ENCODE results near the gene FAM98A.

The FAM98A gene

DNA sequence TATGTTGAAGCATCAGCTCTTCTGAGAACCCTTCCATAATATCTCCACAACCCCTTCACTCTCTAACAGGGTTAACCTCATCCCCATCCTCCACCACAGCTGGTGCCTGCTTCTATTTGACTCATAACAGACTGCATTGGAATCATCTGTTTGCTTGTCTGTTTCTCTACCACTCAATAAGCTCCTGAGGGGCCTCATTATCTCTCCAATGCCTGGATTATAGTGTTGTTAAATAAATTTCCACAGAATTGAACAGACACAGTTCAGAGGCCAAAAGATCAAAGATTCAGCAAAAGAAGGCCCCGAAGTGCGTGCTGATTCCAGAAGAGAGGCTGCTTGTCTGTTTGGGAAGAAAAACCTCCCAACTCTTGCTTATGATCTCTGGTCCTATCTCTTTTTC is 33.7 kb upstream of the FAM98A start:
- H3K4me3 ChIP-seq (ENCODE audit: low read depth, low read length) = no peak overlapping the region
- TF ChIP-seq, protein P1, sequence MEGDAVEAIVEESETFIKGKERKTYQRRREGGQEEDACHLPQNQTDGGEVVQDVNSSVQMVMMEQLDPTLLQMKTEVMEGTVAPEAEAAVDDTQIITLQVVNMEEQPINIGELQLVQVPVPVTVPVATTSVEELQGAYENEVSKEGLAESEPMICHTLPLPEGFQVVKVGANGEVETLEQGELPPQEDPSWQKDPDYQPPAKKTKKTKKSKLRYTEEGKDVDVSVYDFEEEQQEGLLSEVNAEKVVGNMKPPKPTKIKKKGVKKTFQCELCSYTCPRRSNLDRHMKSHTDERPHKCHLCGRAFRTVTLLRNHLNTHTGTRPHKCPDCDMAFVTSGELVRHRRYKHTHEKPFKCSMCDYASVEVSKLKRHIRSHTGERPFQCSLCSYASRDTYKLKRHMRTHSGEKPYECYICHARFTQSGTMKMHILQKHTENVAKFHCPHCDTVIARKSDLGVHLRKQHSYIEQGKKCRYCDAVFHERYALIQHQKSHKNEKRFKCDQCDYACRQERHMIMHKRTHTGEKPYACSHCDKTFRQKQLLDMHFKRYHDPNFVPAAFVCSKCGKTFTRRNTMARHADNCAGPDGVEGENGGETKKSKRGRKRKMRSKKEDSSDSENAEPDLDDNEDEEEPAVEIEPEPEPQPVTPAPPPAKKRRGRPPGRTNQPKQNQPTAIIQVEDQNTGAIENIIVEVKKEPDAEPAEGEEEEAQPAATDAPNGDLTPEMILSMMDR (IDR thresholded peaks at IDR 0.05; ENCODE audit: insufficient read depth, low read length, missing control alignments) = no peak
- no peak for DNase-seq (ENCODE audit: low read depth, low spot score)
- ChIA-PET CTCF (interaction anchor here (0.6 kb wide), 1 partner anchor 24 kb away, joined by 3 read pairs; no protein-coding TSS in a partner anchor), POLR2A (no interaction called here)

DNA sequence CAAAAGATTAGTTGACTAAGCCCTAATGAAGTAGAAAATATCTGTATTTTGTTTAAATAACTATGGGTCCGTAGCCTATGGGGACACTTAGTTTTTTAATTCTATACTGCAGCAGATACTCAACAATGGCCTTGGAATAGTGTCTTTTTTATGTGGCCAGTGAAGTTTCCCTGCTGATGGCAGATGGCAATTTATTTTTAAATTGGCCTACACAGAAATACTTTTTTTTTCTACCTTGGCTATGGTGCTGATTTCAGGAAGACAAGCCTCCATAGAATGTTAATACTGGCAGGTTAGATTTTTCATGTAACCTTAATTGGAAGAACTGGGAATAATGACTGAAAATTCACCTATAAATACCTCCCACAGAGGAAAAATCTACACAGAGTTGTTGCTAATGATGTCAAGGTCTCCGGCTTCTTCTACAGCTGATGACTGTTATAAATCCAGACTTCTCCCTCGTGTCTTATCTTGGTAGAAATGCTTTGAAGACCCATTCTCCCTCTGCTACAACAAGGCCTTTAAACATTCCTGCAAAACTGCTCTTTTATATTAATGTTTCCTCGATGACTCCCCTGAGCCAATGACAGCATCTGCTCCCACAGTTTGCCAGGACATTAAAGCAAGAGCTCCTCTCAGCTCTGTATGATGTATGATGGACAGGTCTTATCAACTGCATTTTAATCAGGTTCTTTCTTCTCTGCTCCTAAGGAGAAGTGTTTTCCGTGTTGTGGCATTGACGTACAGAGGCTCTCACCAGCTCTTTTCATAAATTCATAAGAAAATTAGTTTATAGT is 29.1 kb upstream of the FAM98A start:
- TF ChIP-seq, protein P1 (IDR thresholded peaks at IDR 0.05; ENCODE audit: insufficient read depth, low read length, missing control alignments) = no peak
- no peak overlapping the region for H3K4me3 ChIP-seq (ENCODE audit: low read depth, low read length)
- DNase-seq (ENCODE audit: low read depth, low spot score) = no peak
- ChIA-PET CTCF (no interaction called here), POLR2A (no interaction called here)

DNA sequence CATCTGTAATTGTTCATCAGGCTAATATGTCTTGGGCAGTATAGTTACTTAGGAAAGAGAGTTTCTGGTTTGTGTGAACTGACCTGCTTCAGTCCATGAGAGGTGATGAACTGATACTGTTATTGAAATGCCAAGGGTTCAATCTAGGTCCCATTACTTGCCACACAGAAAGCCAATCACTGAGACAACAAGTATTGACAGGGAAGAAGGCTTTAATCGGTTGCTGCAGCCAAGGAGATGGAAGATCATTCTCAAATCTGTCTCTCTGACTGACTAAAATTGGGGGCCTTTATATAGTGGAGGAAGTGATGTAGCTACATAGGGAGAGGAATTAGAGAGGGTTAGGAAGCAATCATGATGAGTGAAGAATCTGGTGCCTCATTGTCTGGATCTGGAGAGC is 19.9 kb upstream of the FAM98A start:
- CTCF ChIA-PET = no interaction called here
- POLR2A ChIA-PET = no interaction called here
- no peak overlapping the region for H3K4me3 ChIP-seq (ENCODE audit: low read depth, low read length)
- no peak for DNase-seq (ENCODE audit: low read depth, low spot score)
- TF ChIP-seq, protein P1 (IDR thresholded peaks at IDR 0.05; ENCODE audit: insufficient read depth, low read length, missing control alignments) = no peak

DNA sequence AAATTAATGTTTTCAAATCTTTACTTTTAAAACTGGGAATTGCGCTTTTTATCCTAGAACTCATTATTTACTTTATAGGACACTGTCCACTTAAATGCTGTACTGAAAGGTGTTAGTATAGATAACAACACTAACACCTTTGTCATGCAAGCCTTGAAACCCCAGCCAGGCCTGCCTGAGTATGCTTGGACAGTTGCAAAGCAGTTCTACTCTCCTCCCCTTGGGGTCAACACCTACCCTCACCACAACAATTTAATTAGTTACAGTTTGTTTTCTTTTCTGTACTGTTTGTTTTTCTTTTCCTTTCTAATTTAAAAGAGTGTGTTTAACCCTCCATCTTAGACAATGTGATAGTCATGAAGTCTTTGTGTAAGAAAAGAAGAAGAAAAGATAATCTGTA is 18.9 kb upstream of the FAM98A start:
- TF ChIP-seq, protein P1 (IDR thresholded peaks at IDR 0.05; ENCODE audit: insufficient read depth, low read length, missing control alignments) = no peak
- no peak for DNase-seq (ENCODE audit: low read depth, low spot score)
- ChIA-PET POLR2A (no interaction called here), CTCF (no interaction called here)
- H3K4me3 ChIP-seq (ENCODE audit: low read depth, low read length) = no peak overlapping the region

DNA sequence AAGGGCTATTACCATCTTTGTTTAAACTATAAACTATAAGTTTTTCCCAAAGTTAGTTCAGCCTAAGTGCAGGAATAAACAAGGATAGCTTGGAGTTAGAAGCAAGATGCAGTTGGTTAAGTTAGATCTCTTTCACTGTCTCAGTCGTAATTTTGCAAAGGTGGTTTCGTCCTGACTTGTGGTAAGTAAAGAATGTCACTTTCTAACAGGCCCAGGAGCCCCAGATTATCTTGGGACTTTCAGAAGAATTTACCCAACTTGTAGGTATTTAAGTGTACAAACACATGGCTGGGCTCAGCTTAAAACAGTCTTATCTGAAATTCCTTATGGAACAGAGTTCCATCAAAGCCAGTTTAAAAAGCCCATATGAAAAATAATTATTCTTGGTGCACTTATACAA is 18.3 kb upstream of the FAM98A start:
- CTCF ChIA-PET = no interaction called here
- POLR2A ChIA-PET = no interaction called here
- TF ChIP-seq, protein P1 (IDR thresholded peaks at IDR 0.05; ENCODE audit: insufficient read depth, low read length, missing control alignments) = no peak
- DNase-seq (ENCODE audit: low read depth, low spot score) = no peak
- no peak overlapping the region for H3K4me3 ChIP-seq (ENCODE audit: low read depth, low read length)

DNA sequence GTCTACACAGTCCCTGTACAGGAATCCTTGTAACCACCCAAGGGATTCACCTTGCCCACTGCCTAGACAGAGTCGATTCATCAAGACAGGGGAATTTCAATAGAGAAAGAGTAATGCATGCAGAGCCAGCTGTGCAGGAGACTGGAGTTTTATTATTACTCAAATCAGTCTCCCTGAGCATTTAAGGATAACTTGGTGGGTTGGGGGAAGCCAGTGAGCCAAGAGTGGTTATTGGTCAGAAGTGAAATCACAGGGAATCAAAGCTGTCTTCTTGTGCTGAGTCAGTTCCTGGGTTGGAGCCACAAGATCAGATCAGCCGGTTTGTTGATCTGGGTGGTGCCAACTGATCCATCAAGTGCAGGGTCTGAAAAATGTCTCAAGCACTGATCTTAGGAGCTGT is 17.8 kb upstream of the FAM98A start:
- H3K4me3 ChIP-seq (ENCODE audit: low read depth, low read length) = no peak overlapping the region
- ChIA-PET POLR2A (no interaction called here), CTCF (no interaction called here)
- DNase-seq (ENCODE audit: low read depth, low spot score) = no peak
- TF ChIP-seq, protein P1 (IDR thresholded peaks at IDR 0.05; ENCODE audit: insufficient read depth, low read length, missing control alignments) = no peak
